GM19043 (cell line): ENCODE data around the gene PTPRN2.
"Not testable (repeated sequence)": the region's sequence is repeated elsewhere in the genome, so short reads cannot be mapped to it uniquely, and the experiment has no call there.

Experiments used
- ATAC-seq: cut with Tn5 transposase; IDR thresholded peaks from one replicate; pipeline ENCODE4 v1.9.1; 2021; ENCODE audit warnings: low read depth; ENCODE audit not compliant: unreplicated experiment

PTPRN2 gene

GRCh38 chr7:157987906-157988305, 599.7 kb downstream of the PTPRN2 start:
- no peak for ATAC-seq

DNA sequence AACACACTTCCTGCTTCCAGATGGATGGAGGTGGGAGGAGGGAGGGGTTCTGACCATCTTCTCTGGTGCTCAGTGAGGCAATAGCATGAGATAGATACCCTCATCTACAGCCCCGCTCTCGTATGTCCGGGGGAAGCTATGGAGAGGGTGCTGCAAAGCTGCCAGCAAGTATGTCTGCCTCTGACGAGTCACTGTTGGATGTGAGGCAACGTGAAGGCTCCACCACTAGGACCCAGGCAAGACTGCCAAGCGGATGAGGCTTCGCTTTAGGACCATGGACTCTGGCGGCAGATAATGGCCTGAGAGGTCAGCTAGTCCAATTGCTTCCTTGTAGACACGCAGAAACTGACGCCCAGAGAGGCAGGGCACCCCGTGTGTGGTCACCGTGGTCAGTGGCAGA, 601.6 kb downstream of the PTPRN2 start:
- no peak for ATAC-seq

- ATAC-seq, result no peak
Measured at GRCh38 chr7:157985636-157986035, 602.0 kb downstream of the PTPRN2 start.

- no peak for ATAC-seq
Measured at GRCh38 chr7:157984423-157985163, 603.0 kb downstream of the PTPRN2 start.

GRCh38 chr7:157983502-157984422, 603.9 kb downstream of the PTPRN2 start:
- no peak for ATAC-seq

DNA sequence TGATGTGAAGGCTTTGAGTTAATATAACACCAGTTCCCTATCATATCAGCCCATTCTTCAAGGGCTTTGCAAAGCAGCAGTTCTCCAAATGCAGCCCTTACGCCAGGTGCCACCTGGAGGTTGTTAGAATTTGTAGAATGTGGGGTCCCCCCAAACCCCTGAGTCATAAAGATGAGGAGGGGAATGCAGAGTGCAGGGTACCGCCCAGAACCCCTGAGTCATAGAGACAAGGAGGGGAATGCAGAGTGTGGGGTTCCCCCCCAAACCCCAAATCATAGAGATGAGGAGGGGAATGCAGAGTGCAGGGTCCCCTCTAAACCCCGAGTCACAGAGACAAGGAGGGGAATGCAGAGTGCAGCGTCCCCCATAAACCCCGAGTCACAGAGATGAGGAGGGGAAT, 605.8 kb downstream of the PTPRN2 start:
- no peak for ATAC-seq

- no peak for ATAC-seq
Measured at GRCh38 chr7:157980774-157981173, 606.8 kb downstream of the PTPRN2 start.

DNA sequence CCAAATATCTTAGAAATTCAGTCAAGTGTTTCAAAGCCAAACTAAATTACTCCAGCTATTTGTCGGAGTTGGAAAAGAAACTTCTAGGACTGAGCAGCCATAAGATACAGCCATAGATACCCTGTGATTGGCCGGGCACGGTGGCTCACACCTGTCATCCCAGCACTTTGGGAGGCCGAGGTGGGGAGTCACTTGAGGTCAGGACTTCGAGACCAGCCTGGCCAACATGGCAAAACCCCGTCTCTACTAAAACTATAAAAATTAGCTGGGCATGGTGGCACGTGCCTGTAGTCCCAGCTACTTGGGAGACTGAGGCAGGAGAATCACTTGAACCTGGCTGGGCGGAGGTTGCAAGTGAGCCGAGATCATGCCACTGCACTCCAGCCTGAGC, 607.3 kb downstream of the PTPRN2 start:
- not testable (repeated sequence) for ATAC-seq

- ATAC-seq, result no peak
Measured at GRCh38 chr7:157979636-157980340, 607.8 kb downstream of the PTPRN2 start.

DNA sequence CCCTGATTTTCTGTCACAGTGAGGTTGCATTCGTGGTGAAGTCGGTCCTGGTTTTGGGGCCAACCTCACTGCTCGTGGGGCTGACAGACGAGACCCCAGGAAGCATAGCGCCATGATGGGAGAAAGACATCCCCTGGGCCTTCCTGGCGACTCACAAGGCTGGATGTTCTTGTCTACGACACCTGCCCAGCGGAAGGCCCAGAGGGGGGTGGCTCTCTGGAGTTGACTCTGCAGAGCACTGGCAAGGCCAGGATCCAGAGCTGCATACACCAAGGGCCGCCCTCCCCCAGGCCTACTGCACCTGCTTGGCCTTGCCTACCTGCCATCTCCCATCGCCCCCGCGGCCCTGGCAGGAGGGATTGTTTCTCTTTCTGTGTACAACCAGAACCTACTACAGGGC, 608.9 kb downstream of the PTPRN2 start:
- no peak for ATAC-seq

DNA sequence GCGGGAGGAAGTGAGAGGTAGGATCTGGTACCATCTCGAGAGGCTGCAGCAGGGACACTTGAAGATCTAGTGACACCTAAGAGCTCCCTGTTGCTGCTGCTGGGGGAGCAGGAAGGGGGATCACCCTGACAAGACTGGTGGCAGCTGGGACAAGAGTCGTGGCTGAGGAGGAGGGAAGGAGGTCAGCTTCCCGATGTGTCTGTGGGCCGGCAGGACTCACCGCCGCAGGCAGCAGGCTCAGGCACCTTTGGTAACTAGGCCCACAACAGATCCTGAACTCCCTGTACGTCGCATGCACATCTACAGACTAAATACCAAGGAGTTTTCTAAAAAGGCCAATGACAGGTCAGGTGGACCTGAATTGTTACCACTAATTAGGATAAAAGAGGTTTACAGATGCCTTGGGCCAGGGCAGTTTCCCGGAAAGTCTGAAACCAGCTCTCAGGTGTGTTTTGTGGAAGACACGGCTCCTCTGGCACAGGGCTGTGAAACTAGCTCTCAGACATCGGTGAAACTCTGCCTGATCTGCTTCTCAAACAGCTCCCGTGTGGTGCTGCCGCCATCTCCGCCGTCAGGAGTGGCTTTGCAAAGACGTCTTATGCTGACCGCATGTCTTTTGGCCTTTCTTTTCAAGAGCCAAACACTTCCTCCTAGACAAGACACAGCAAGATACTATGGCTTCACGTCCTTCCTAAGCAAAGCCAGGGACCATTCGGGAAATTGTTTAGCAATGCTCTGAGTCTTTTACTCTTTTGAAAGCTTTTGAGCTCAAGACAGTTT, 609.7 kb downstream of the PTPRN2 start:
- no peak for ATAC-seq

GRCh38 chr7:157977306-157977705, 610.3 kb downstream of the PTPRN2 start:
- ATAC-seq, result no peak

GRCh38 chr7:157976406-157976805, 611.2 kb downstream of the PTPRN2 start:
- ATAC-seq, result no peak

- ATAC-seq, result no peak
Measured at GRCh38 chr7:157975401-157976372, 611.9 kb downstream of the PTPRN2 start.

GRCh38 chr7:157974678-157975230, 612.9 kb downstream of the PTPRN2 start:
- no peak for ATAC-seq

- no peak for ATAC-seq
Measured at GRCh38 chr7:157973971-157974677, 613.5 kb downstream of the PTPRN2 start.

DNA sequence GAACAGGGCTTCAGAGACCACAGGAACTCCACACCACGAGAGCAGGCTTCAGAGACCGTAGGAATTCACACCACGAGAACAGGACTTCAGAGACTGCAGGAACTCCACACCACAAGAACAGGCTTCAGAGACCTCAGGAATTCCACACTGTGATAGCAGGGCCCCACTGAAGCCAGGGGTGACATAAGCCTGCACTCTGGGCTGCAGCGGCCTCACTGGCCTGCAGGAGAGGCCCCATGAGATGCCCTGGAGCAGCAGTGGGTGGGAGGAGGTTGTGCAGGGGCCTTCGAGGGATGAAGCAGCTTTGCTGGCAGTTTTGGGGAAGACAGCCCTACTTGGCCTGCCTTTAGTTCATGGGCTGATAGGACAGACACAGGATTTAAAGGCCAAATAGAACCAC, 614.7 kb downstream of the PTPRN2 start:
- no peak for ATAC-seq

DNA sequence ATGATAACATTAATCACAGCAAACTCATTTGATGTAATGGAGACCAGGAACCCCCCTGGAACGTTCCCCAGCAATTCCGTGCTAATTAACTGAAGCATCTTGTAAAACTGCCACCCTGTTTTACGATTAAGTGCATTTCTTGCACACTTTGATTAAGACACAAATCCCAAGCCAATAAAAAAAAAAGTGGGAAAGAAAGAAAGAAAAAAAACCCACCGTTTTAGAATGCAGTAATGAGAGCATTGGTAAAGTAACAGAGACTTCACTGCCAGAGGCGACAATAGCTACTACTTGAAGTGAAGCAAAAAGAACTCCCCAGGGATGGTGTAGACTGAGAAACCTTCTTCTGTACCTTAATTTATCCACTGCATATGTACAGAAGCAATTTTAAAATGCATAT, 616.1 kb downstream of the PTPRN2 start:
- ATAC-seq, result no peak
